Epithelial cell of alveolus of lung (primary cell): ENCODE results near the gene FAF1. TPM values are rescaled to one million over a fixed set of nuclear protein-coding genes. Genes with fewer than 3 reads are reported as not detected.

Experiments
- total RNA-seq: library from RNA; depleted of rRNA; stranded (reverse); fragments of >200 nt; gene quantifications from 2 replicates; pipeline ENCODE4 v1.2.1, GENCODE V29; 2015

The FAF1 gene
- 21.4 and 37.1 TPM in 2 replicates for total RNA-seq

DNA sequence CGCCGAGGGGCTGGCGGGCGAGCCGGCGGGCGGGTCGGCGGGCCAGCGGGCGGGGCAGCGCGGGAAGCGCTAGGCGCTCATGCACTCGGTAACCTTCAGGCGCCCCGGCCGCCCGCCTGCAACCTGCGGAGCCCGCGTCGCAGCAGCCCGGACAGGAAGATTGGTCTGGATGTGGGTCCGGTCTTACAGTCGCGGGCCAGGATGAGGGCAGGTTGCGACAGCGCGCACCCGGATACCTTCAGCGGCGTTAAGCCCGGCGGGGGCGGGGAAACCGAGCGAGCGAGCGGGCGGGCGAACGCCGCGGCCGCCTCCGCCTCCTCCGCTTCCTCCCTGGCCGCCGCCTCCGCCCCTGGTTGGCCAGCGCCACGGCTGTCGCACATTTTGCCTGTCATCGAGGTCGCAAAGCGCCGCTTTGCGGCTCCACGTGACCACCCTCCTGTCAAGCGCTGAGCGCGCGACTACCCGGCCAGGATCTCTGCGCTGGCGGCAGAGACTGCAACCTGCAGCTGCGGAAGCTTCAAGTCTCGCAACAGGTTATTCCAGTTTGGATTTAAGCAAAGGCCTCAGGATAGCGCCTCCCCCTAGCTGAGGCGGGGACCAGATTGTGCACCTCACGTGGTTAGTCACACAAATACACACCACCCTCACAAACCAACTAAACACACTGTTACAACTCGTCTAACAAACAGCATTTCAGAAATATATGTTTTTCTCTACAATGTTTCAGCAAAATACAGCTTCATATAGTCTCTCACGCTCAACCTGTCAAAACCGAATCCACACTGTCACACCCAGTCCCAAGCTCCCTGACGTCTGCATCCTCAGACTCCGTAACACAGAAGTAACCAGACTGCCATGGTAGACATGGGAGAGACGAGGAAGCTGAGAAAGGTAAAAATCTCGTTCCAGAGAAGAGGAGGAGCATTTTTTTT lies at the start of gene FAF1:
TSS of gene FAF1 (minus strand) at position 355 of the 932 bp plus-strand sequence. CDS start 456 bp downstream, outside the sequence.

DNA sequence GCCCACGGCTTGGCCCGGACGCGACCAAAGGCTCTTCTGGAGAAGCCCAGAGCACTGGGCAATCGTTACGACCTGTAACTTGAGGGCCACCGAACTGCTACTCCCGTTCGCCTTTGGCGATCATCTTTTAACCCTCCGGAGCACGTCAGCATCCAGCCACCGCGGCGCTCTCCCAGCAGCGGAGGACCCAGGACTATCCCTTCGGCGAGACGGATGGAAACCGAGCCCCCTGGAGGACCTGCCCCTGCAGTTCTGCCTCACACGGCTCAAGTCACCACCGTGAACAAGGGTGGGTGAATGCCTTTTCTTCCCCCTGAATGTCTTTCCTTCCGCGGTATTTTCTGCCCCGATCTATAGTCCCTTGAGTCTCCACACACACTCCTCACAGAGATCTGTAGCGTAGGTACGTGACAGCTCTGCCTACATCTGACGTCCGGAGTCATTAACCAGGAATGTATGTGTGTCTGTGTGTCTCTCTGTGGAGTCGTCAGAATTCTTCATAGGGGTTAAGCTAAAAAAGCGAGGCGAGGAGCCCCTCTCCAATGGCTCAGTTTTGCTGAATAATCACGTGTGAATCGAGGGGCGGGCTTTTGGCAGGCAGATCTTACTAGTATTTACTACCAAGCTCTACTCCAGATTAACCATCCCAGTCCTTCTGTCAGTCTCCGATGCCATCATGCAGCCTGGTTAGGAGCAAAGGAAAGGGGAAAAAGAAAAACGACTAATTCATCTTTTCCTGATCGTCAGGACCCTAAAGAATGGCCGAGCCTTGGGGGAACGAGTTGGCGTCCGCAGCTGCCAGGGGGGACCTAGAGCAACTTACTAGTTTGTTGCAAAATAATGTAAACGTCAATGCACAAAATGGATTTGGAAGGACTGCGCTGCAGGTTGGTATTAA lies 9.8 kb upstream of the FAF1 start, which contains the start of gene CDKN2C:
TSS of gene CDKN2C (plus strand) at position 635 of the 898 bp plus-strand sequence. CDS start at position 759, 124 bp downstream.

DNA sequence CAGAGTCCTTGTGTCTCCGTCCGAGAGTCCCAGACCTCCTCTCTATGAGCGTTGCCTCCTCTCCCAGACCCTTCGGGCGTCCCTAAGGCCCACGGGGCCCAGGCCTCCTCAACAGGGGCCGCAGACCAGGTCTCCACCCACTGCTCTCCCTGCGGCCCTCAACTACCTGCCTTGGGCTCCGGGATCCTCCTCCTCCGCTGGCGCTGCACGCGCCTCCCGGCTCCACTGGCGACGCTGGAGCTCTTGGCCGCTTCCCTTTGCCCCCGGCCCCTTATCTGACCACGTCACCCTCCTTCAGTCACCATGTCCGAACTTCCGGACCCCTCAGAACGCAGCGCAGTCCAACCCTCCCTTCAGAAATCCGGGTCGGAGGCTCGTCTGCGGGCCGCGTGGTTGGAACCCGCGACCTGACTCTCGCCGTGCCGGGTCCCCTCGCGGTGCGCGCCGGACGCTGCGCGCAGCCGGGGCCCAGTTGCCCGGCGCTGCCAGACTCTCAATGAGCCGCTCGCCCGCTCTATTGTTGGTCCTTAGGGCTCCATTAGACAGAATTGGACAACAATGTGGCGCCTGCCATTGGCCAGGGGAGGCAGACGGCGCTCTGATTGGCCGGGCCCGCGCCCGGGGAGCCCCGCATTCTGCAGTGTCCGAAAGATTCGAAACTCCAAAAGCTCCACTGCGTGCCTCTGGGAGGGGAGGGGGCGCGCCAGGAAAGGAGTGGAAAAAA lies 537.0 kb downstream of the FAF1 start, which contains the start of gene DMRTA2:
TSS of gene DMRTA2 (minus strand) at position 498 of the 724 bp plus-strand sequence. CDS start 1,907 bp downstream, outside the sequence.

Other genes starting within 250 kb of the FAF1 start
- 18.0 and 29.9 TPM in 2 replicates for gene CDKN2C, start 10.0 kb upstream of the FAF1 start, total RNA-seq
- not detected in 2 replicates for gene C1orf185, start 142.0 kb upstream of the FAF1 start, total RNA-seq